ENCODE results near the gene SENP7. TPM values are rescaled to one million over a fixed set of nuclear protein-coding genes. Genes with fewer than 3 reads are reported as not detected.

Gene SENP7
- total and polyA plus RNA-seq, 2 experiments from 2014 or later, result 5.0 to 9.0 TPM

DNA sequence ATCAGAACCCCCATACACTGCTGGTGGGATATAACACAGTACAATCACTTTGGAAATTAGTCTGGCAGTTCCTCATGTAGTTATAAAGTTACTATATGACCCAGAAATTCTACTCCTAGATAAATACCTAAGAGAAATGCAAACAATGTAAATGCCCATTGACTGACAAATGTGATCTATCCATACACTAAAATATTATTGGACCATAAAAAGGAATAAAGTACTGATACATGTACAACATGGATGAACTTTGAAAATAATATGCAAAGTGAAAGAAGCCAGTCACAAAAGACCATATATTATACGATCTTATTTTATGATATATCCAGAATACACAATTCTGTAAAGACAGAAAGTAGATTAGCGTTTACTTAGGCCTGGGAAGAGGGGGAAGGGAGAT, 200.5 kb downstream of the SENP7 start (continued):
- no peak for TF ChIP-seq EZH2phosphoT487 (IDR thresholded peaks at IDR 0.05; ENCODE audit: unreplicated experiment)
- no peak for TF ChIP-seq EZH2 (IDR thresholded peaks at IDR 0.05; ENCODE audit: low read depth, unreplicated experiment)
- no peak for TF ChIP-seq ZNF114 (CRISPR knock-in tag; IDR thresholded peaks at IDR 0.05)

DNA sequence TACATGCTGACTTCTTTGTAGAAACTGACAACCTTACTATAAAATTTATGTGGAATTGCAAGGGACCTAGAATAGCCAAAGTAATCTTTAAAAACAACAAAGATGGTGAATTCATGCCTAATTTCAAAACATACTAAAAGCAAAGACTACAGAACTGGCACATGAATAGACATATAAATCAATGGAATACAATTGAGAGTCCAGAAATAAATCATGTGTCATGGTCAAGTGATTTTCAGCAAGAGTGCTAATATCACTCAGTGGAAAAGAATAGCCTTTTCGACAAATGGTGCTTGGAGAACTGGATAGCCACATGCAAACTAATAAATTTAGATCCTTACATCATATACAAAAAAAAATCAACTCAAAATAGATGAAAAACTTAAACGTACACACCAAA, 201.3 kb downstream of the SENP7 start:
- ATAC-seq (no peak), DNase-seq (ENCODE audit: low spot score) (no peak)
- Histone ChIP-seq H3K9me2 (ENCODE audit: insufficient read depth) (no peaks in the 10 kb centered on the region), H3K36me3 (ENCODE audit: insufficient read depth) (no peaks in the 10 kb centered on the region), H3K27ac (ENCODE audit: low read depth) (no peak overlapping the region), H3K79me2 (replicated peaks; ENCODE audit: insufficient read depth) (no peaks in the 10 kb centered on the region), H3K4me1 (ENCODE audit: insufficient read depth) (no peaks in the 10 kb centered on the region), H3K27me3 (ENCODE audit: insufficient read depth) (no peaks in the 10 kb centered on the region), H3K4me3 (no peak overlapping the region), H3F3A (replicated peaks; ENCODE audit: low read depth) (no peaks in the 10 kb centered on the region), H2AFZ (no peak overlapping the region), H4K20me1 (replicated peaks; ENCODE audit: insufficient read depth) (no peaks in the 10 kb centered on the region), H3K4me2 (no peak overlapping the region)
- no peaks in the 10 kb centered on the region for H3K4me1 Mint-ChIP-seq
- peaks cover 29% of the 10 kb centered on the region for H3K9me3 Mint-ChIP-seq
- H3K36me3 Mint-ChIP-seq (ENCODE audit: low read depth), result peaks cover 23% of the 10 kb centered on the region
- TF ChIP-seq JUNB (IDR thresholded peaks at IDR 0.05; ENCODE audit: unreplicated experiment) (no peak), EZH2 (IDR thresholded peaks at IDR 0.05; ENCODE audit: low read depth, unreplicated experiment) (no peak), STAT1 (IDR thresholded peaks at IDR 0.05; ENCODE audit: unreplicated experiment) (no peak), REST (IDR thresholded peaks at IDR 0.05; ENCODE audit: unreplicated experiment) (no peak), ZNF331 (CRISPR knock-in tag; IDR thresholded peaks at IDR 0.05; ENCODE audit: low read depth) (no peak), NANOG (IDR thresholded peaks at IDR 0.05; ENCODE audit: borderline replicate concordance) (no peak), POLR2AphosphoS5 (IDR thresholded peaks at IDR 0.05; ENCODE audit: low read depth) (no peak), EZH2phosphoT487 (IDR thresholded peaks at IDR 0.05; ENCODE audit: unreplicated experiment) (no peak)
- TF ChIP-seq, protein P1, sequence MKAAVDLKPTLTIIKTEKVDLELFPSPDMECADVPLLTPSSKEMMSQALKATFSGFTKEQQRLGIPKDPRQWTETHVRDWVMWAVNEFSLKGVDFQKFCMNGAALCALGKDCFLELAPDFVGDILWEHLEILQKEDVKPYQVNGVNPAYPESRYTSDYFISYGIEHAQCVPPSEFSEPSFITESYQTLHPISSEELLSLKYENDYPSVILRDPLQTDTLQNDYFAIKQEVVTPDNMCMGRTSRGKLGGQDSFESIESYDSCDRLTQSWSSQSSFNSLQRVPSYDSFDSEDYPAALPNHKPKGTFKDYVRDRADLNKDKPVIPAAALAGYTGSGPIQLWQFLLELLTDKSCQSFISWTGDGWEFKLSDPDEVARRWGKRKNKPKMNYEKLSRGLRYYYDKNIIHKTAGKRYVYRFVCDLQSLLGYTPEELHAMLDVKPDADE (IDR thresholded peaks at IDR 0.05), result no peak
- H3K27me3 Mint-ChIP-seq (ENCODE audit: insufficient read depth, low read depth, poor library complexity), result peaks cover 3% of the 10 kb centered on the region
- no peak overlapping the region for H3K4me3 Mint-ChIP-seq
- no peak overlapping the region for H3K27ac Mint-ChIP-seq

DNA sequence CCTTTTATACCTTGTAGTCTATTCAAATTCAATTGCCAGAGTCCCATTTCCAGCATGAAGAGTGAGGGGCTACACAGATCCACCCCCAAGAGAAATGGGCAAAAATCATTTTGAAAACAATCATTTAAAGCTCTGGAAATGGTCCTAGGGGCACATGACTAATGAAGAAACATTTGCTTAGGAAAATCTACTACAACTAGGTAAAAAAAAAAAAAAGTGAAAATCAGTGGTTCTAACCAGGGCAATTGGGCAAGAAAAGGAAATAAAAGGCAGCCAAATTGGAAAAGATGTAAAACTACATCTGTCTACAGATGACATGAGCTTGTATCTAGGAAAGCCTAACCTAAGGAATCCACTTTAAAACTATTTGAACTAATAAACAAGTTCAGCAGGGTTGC, 202.0 kb downstream of the SENP7 start:
- Histone ChIP-seq H3K36me3 (ENCODE audit: insufficient read depth) (no peaks in the 10 kb centered on the region), H3K4me2 (no peak overlapping the region), H3K27me3 (ENCODE audit: insufficient read depth) (no peaks in the 10 kb centered on the region), H3K79me2 (replicated peaks; ENCODE audit: insufficient read depth) (no peaks in the 10 kb centered on the region), H4K20me1 (replicated peaks; ENCODE audit: insufficient read depth) (no peaks in the 10 kb centered on the region), H3F3A (replicated peaks; ENCODE audit: low read depth) (no peaks in the 10 kb centered on the region), H3K4me1 (ENCODE audit: insufficient read depth) (no peaks in the 10 kb centered on the region), H2AFZ (no peak overlapping the region), H3K4me3 (no peak overlapping the region), H3K9me2 (ENCODE audit: insufficient read depth) (no peaks in the 10 kb centered on the region), H3K27ac (ENCODE audit: low read depth) (no peak overlapping the region)
- peaks cover 32% of the 10 kb centered on the region for H3K9me3 Mint-ChIP-seq
- peaks cover 23% of the 10 kb centered on the region for H3K36me3 Mint-ChIP-seq (ENCODE audit: low read depth)
- H3K4me1 Mint-ChIP-seq, result no peaks in the 10 kb centered on the region
- no peak overlapping the region for H3K27ac Mint-ChIP-seq
- peaks cover 3% of the 10 kb centered on the region for H3K27me3 Mint-ChIP-seq (ENCODE audit: insufficient read depth, low read depth, poor library complexity)
- ATAC-seq (no peak), DNase-seq (ENCODE audit: low spot score) (no peak)
- no peak overlapping the region for H3K4me3 Mint-ChIP-seq
- TF ChIP-seq STAT1 (IDR thresholded peaks at IDR 0.05; ENCODE audit: unreplicated experiment) (no peak), ZNF462 (CRISPR knock-in tag; IDR thresholded peaks at IDR 0.05) (no peak)
